Sigmoid colon (tissue), 7 donors: ENCODE data around the gene AP4S1. TPM values are rescaled to one million over a fixed set of nuclear protein-coding genes. Genes with fewer than 3 reads are reported as not detected.

Experiments
- DNase-seq: peaks from one replicate; pipeline ENCODE4 v3.0.0-alpha.2; 2019
- H3K27ac ChIP-seq, 4 donors: fragments of 200-600 bp; sonication (generic); one replicate each; pipeline ENCODE4 v1.5.1; 2016 to 2019; ENCODE audit warnings: mild to moderate bottlenecking in 1 of 4
- H3K27me3 ChIP-seq, 3 donors: fragments of 200-600 bp; sonication (generic); one replicate each; pipeline ENCODE4 v1.5.1; 2019; ENCODE audit warnings: mild to moderate bottlenecking in 1 of 3
- H3K36me3 ChIP-seq, 4 donors: fragments of 200-600 bp; sonication (generic); one replicate each; pipeline ENCODE4 v1.5.1; 2016 to 2019
- H3K4me1 ChIP-seq, 4 donors: fragments of 200-600 bp; sonication (generic); one replicate each; pipeline ENCODE4 v1.5.1; 2017 to 2019
- H3K4me3 ChIP-seq, 4 donors: fragments of 200-600 bp; sonication (generic); one replicate each; pipeline ENCODE4 v1.5.1; 2017 to 2019; ENCODE audit warnings: mild to moderate bottlenecking in 2 of 4, moderate library complexity in 1 of 4
- H3K9me3 ChIP-seq, 4 donors: fragments of 200-600 bp in 3 of 4; sonication (generic) in 3 of 4; one replicate each; pipeline versions ENCODE4 v1.5.1 to v1.6.1; 2013 to 2019
- EP300 ChIP-seq, 4 donors: sonication (generic); formaldehyde crosslinking; IDR thresholded peaks; one replicate each; pipeline ENCODE4 v1.6.1; 2017; ENCODE audit warnings: antibody characterized with exemption in 4 of 4
- POLR2A ChIP-seq, 2 donors: fragments of 450-650 bp; IDR thresholded peaks; one replicate each; pipeline ENCODE4 v1.6.1; 2016; ENCODE audit warnings: antibody characterized with exemption in 2 of 2, mild to moderate bottlenecking in 2 of 2, moderate library complexity in 2 of 2
- POLR2AphosphoS5 ChIP-seq, 4 donors: sonication (generic); formaldehyde crosslinking; IDR thresholded peaks; one replicate each; pipeline ENCODE4 v1.6.1; 2017; ENCODE audit warnings: antibody characterized with exemption in 4 of 4
- WGBS, 2 donors: extraction: QIAGEN DNeasy Blood & Tissue Kit; methylation state at CpG; one replicate each; pipeline ENCODE4 v1.1.7; 2013; 5-methylcytosine and 5-hydroxymethylcytosine counted together
- intact Hi-C: fragments of 100-400 bp; cut with DNase I; formaldehyde crosslinking; loops from one replicate; pipeline ENCODE4 v1.15.1; 2023
- polyA plus RNA-seq, 3 donors: library from polyadenylated mRNA; stranded (reverse); fragments of 200-250 nt; gene quantifications; one replicate each; pipeline ENCODE4 v1.2.3, GENCODE V29; 2013
- total RNA-seq, 4 donors: library from RNA; depleted of rRNA; stranded (reverse); fragments of >200 nt; gene quantifications; one replicate each; pipeline ENCODE4 v1.1.0, GENCODE V29; 2016
- TF ChIP-seq, protein P1 (sequence below), 4 experiments: fragments of 450-650 bp in 3 of 4; fragments of 200-600 bp in 1 of 4; IDR thresholded peaks; one replicate each; pipeline ENCODE4 v1.5.1; 2016 to 2019; ENCODE audit warnings: antibody characterized with exemption in 4 of 4, mild to moderate bottlenecking in 3 of 4, moderate library complexity in 2 of 4
- donor health status: healthy with polysubstance abuse.
- donor health status: Bipolar disorder and iron deficiency.
- donor health status: healthy.

Gene AP4S1
- total and polyA plus RNA-seq, 7 donors = 4.8 to 29.1 (median 13.8) TPM

DNA sequence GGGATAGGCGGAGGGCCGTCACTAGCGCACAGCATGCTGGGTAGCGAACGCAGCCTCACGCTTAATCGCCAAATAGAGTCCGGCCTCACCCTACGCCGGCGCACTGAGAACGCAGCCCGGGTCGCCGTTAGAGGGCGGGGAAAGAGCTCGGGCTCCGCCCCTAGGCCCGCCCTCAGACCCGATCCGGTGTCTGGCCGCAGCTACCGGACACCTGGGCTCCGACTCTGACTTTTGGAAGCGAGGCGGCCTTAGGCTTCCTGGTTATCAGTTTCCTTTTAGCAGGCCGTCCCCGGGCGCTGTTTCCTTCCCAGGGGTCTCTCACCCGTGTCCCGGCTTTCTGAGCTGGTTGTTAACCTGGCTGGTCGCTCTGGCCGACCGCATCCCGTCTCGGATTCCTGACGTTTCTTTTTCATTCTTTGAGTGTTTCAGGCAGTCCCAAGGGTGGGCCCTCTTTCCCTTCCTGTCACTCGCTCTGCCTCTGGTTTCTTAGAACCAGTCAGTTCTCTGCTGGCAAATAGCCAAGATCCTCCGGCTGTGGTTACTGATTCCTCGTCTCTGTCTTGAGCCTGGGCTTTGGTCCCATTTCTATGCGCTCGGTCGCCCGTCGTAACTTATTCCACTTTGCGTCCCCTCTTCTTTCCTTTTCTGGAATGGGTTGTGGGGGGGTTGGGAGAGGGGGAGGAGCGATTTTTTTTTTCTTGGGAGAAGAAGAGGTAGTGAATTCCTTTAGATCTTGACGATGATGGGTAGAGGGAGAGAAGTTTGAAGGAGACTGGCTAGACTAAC, 1.2 kb downstream of the AP4S1 start:
- 0% methylated on average over 48 of the region's 48 CpGs for WGBS, 2 donors
- Histone ChIP-seq H3K9me3 (no peaks in the 10 kb centered on the region), H3K36me3 (no peaks in the 10 kb centered on the region), H3K27me3 (no peaks in the 10 kb centered on the region), H3K4me3 (peak overlapping the region; percentile 84 to 99 (median 98)), H3K4me1 (peaks cover 0 to 39% (median 22%) of the 10 kb centered on the region in 4 donors), H3K27ac (peak overlapping the region; percentile 99 to 100 (median 100))
- TF ChIP-seq, protein P1, sequence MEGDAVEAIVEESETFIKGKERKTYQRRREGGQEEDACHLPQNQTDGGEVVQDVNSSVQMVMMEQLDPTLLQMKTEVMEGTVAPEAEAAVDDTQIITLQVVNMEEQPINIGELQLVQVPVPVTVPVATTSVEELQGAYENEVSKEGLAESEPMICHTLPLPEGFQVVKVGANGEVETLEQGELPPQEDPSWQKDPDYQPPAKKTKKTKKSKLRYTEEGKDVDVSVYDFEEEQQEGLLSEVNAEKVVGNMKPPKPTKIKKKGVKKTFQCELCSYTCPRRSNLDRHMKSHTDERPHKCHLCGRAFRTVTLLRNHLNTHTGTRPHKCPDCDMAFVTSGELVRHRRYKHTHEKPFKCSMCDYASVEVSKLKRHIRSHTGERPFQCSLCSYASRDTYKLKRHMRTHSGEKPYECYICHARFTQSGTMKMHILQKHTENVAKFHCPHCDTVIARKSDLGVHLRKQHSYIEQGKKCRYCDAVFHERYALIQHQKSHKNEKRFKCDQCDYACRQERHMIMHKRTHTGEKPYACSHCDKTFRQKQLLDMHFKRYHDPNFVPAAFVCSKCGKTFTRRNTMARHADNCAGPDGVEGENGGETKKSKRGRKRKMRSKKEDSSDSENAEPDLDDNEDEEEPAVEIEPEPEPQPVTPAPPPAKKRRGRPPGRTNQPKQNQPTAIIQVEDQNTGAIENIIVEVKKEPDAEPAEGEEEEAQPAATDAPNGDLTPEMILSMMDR (IDR thresholded peaks at IDR 0.05) = no peak
- peak; percentile 58 to 92 (median 81) for TF ChIP-seq POLR2AphosphoS5 (IDR thresholded peaks at IDR 0.05)
- TF ChIP-seq EP300 (IDR thresholded peaks at IDR 0.05) = peak in 1 of 4 donors; percentile 17
- peak; percentile 59 to 69 for TF ChIP-seq POLR2A (IDR thresholded peaks at IDR 0.05)
- intact Hi-C loops = no loop called here
- peak; percentile 99 for DNase-seq

GRCh38 chr14:31027847-31028246, 2.4 kb downstream of the AP4S1 start:
- Histone ChIP-seq H3K36me3 (no peaks in the 10 kb centered on the region), H3K4me3 (peak overlapping the region in 1 of 4 donors; percentile 99), H3K27me3 (no peaks in the 10 kb centered on the region), H3K9me3 (no peaks in the 10 kb centered on the region), H3K4me1 (peaks cover 0 to 43% (median 25%) of the 10 kb centered on the region in 4 donors), H3K27ac (peak overlapping the region; percentile 99 to 100 (median 100))
- no peak for DNase-seq
- intact Hi-C loops = no loop called here
- 58 to 93% methylated on average over 1 of the region's 1 CpG for WGBS, 2 donors
- TF ChIP-seq POLR2AphosphoS5 (IDR thresholded peaks at IDR 0.05) = no peak

- Histone ChIP-seq H3K27me3 (no peaks in the 10 kb centered on the region), H3K27ac (no peak overlapping the region), H3K9me3 (no peaks in the 10 kb centered on the region), H3K4me1 (peaks cover 0 to 42% (median 23%) of the 10 kb centered on the region in 4 donors), H3K4me3 (no peak overlapping the region), H3K36me3 (no peaks in the 10 kb centered on the region)
- WGBS, 2 donors = 93 to 95% methylated on average over 3 of the region's 3 CpGs
- no peak for TF ChIP-seq POLR2AphosphoS5 (IDR thresholded peaks at IDR 0.05)
- TF ChIP-seq, protein P1 (IDR thresholded peaks at IDR 0.05) = no peak
- TF ChIP-seq POLR2A (IDR thresholded peaks at IDR 0.05) = no peak
- TF ChIP-seq EP300 (IDR thresholded peaks at IDR 0.05) = no peak
- intact Hi-C loops = no loop called here
- DNase-seq = no peak
Measured at GRCh38 chr14:31029016-31029970, 3.8 kb downstream of the AP4S1 start.

DNA sequence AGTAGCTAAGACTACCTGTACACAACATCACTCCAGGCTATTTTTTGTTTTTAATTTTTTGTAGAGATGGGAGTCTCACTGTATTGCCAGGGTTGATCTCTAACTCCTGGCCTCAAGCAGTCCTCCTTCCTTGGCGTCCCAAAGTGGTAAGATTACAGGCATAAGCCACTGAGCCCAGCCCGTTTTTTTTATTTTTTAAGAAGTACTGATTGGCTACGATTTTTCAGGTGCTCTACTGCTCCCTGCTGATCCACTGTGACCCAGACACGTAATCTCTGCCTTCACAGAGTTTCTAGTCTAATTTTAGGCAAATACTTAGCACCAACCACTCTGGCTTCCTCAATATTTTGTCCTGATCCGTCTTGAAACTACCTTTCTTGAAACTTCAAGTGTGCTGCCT, 5.0 kb downstream of the AP4S1 start:
- Histone ChIP-seq H3K27ac (no peak overlapping the region), H3K4me3 (no peak overlapping the region), H3K9me3 (no peaks in the 10 kb centered on the region), H3K4me1 (peaks cover 0 to 34% (median 20%) of the 10 kb centered on the region in 4 donors), H3K36me3 (no peaks in the 10 kb centered on the region), H3K27me3 (no peaks in the 10 kb centered on the region)
- no peak for DNase-seq
- intact Hi-C loops = no loop called here
- TF ChIP-seq EP300 (IDR thresholded peaks at IDR 0.05) = no peak
- no peak for TF ChIP-seq POLR2A (IDR thresholded peaks at IDR 0.05)
- TF ChIP-seq, protein P1 (IDR thresholded peaks at IDR 0.05) = no peak
- TF ChIP-seq POLR2AphosphoS5 (IDR thresholded peaks at IDR 0.05) = no peak
- WGBS, 2 donors = 93 to 96% methylated on average over 5 of the region's 5 CpGs

DNA sequence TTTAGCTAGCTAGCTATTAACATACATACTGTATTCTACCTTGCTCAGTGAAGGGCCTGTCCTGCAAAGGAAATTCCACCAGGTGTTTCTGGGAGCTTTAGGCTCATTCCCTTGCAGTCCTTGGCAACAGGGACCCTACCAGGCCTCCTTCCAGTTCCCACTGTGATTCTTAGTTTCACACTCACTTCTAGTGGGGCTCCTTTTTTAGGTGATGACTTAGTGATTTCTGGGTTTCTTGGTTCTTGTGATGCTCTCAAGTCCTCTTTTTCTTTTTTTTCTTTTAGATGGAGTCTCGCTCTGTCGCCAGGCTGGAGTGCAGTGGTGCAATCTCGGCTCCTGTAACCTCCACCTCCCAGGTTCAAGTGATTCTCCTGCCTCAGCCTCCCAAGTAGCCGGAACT, 11.1 kb downstream of the AP4S1 start:
- DNase-seq = no peak

More for the DNA sequence above, 11.1 kb downstream of the AP4S1 start:
- Histone ChIP-seq H3K9me3 (no peaks in the 10 kb centered on the region), H3K4me1 (peaks cover 0 to 37% (median 23%) of the 10 kb centered on the region in 4 donors), H3K4me3 (no peak overlapping the region), H3K27ac (peak overlapping the region in 1 of 4 donors; percentile 23), H3K27me3 (no peaks in the 10 kb centered on the region), H3K36me3 (no peaks in the 10 kb centered on the region)
- WGBS, 2 donors = 95 to 99% methylated on average over 4 of the region's 4 CpGs
- no peak for TF ChIP-seq POLR2AphosphoS5 (IDR thresholded peaks at IDR 0.05)
- TF ChIP-seq, protein P1 (IDR thresholded peaks at IDR 0.05) = no peak
- TF ChIP-seq POLR2A (IDR thresholded peaks at IDR 0.05) = no peak
- no peak for TF ChIP-seq EP300 (IDR thresholded peaks at IDR 0.05)
- intact Hi-C loops = no loop called here
